Neuronal stem cell (in vitro differentiated cells): ENCODE data around the gene CXCL1.

ENCODE experiments used
- DNase-seq: peaks from one replicate; pipeline ENCODE4 v3.0.0-alpha.2; 2013; ENCODE audit warnings: low spot score
- H2AFZ ChIP-seq: one replicate; pipeline ENCODE4 v1.6.1; 2013; ENCODE audit warnings: mild to moderate bottlenecking, low read length, inconsistent platforms
- H2AK5ac ChIP-seq: 2 replicates; pipeline ENCODE4 v1.6.1; 2013; ENCODE audit warnings: low read depth, mild to moderate bottlenecking, inconsistent platforms, low read length, moderate library complexity, mixed read lengths
- H2BK120ac ChIP-seq: 2 replicates; pipeline ENCODE4 v1.6.1; 2013; ENCODE audit warnings: low read depth, mild to moderate bottlenecking, inconsistent platforms, low read length, moderate library complexity, mixed read lengths
- H2BK12ac ChIP-seq: one replicate; pipeline ENCODE4 v1.6.1; 2013; ENCODE audit warnings: low read length, inconsistent platforms
- H2BK15ac ChIP-seq: 2 replicates; pipeline ENCODE4 v1.6.1; 2013; ENCODE audit warnings: mild to moderate bottlenecking, low read length, inconsistent platforms, mixed read lengths
- H2BK5ac ChIP-seq: one replicate; pipeline ENCODE4 v1.6.1; 2013; ENCODE audit warnings: inconsistent platforms, mild to moderate bottlenecking, low read length, moderate library complexity
- H3K14ac ChIP-seq: one replicate; pipeline ENCODE4 v1.6.1; 2013; ENCODE audit warnings: low read length, inconsistent platforms
- H3K18ac ChIP-seq: 2 replicates; pipeline ENCODE4 v1.6.1; 2013; ENCODE audit warnings: low read length, inconsistent platforms
- H3K23ac ChIP-seq: 2 replicates; pipeline ENCODE4 v1.6.1; 2013; ENCODE audit warnings: low read depth, mild to moderate bottlenecking, mixed read lengths, low read length, inconsistent platforms; ENCODE audit not compliant: poor library complexity
- H3K27ac ChIP-seq: replicated peaks from 3 replicates; pipeline ENCODE4 v1.5.1; 2013; ENCODE audit warnings: low read length, inconsistent platforms
- H3K27me3 ChIP-seq, 3 experiments: 2 replicates each; pipeline ENCODE4 v1.6.1; 2013; ENCODE audit warnings: low read length in 3 of 3, mild to moderate bottlenecking in 2 of 3, inconsistent platforms in 1 of 3, low read depth in 1 of 3, mixed read lengths in 1 of 3, moderate library complexity in 1 of 3; ENCODE audit not compliant: control insufficient read depth in 3 of 3, insufficient read depth in 3 of 3
- H3K36me3 ChIP-seq, 2 donors: replicated peaks in 1 of 2; 2 replicates each; pipeline ENCODE4 v1.6.1; 2013; ENCODE audit warnings: low read length in 2 of 2; ENCODE audit not compliant: control insufficient read depth in 2 of 2, insufficient read depth in 2 of 2
- H3K4ac ChIP-seq: 2 replicates; pipeline ENCODE4 v1.6.1; 2013; ENCODE audit warnings: inconsistent platforms, mild to moderate bottlenecking, low read length, moderate library complexity
- H3K4me1 ChIP-seq, 2 donors: 1 replicate in 1 of 2; 2 replicates in 1 of 2; pipeline ENCODE4 v1.6.1; 2013; ENCODE audit warnings: low read length in 2 of 2, low read depth in 1 of 2; ENCODE audit not compliant: control insufficient read depth in 2 of 2, insufficient read depth in 1 of 2
- H3K4me2 ChIP-seq: one replicate; pipeline ENCODE4 v1.6.1; 2013; ENCODE audit warnings: mild to moderate bottlenecking, low read length, inconsistent platforms; ENCODE audit not compliant: insufficient read depth, poor library complexity, severe bottlenecking
- H3K4me3 ChIP-seq, 2 donors: 2 replicates each; pipeline ENCODE4 v1.5.1; 2013; ENCODE audit warnings: low read length in 2 of 2, mild to moderate bottlenecking in 2 of 2, inconsistent platforms in 1 of 2, moderate library complexity in 1 of 2
- H3K79me1 ChIP-seq: one replicate; pipeline ENCODE4 v1.6.1; 2013; ENCODE audit warnings: low read depth, mild to moderate bottlenecking, inconsistent platforms, low read length, moderate library complexity
- H3K9ac ChIP-seq: one replicate; pipeline ENCODE4 v1.6.1; 2013; ENCODE audit warnings: mild to moderate bottlenecking, low read depth, low read length, inconsistent platforms; ENCODE audit not compliant: poor library complexity
- H3K9me3 ChIP-seq, 2 donors: replicated peaks in 1 of 2; 2 replicates each; pipeline versions ENCODE3 to v1.6.1; 2013; ENCODE audit warnings: low read length in 2 of 2, mild to moderate bottlenecking in 2 of 2, inconsistent platforms in 1 of 2, low read depth in 1 of 2, mixed read lengths in 1 of 2, moderate library complexity in 1 of 2; ENCODE audit not compliant: control insufficient read depth in 2 of 2, insufficient read depth in 1 of 2
- H4K8ac ChIP-seq: one replicate; pipeline ENCODE4 v1.6.1; 2013; ENCODE audit warnings: low read depth, mild to moderate bottlenecking, inconsistent platforms, low read length, moderate library complexity
- H4K91ac ChIP-seq: one replicate; pipeline ENCODE4 v1.6.1; 2013; ENCODE audit warnings: low read length, low read depth, mild to moderate bottlenecking, inconsistent platforms; ENCODE audit not compliant: poor library complexity
- WGBS, 2 donors: extraction: QIAGEN DNeasy Blood & Tissue Kit; methylation state at CpG; one replicate each; pipeline ENCODE4 v1.1.7; 2013; ENCODE audit warnings: missing lambda C conversion rate in 2 of 2, mixed read lengths in 1 of 2; ENCODE audit not compliant: insufficient read length in 2 of 2, insufficient replicate concordance in 1 of 2; ENCODE audit errors: extremely low coverage in 2 of 2; 5-methylcytosine and 5-hydroxymethylcytosine counted together

The CXCL1 gene

GRCh38 chr4:73870768-73871167 lies 1.6 kb downstream of the CXCL1 start:
- Histone ChIP-seq H2AK5ac (no peak overlapping the region), H4K8ac (no peak overlapping the region), H3K4me1 (no peaks in the 10 kb centered on the region), H3K14ac (no peak overlapping the region), H2BK5ac (no peak overlapping the region), H2AFZ (no peak overlapping the region), H3K23ac (no peak overlapping the region), H3K27me3 (peaks cover 0 to 21% (median 21%) of the 10 kb centered on the region in 3 experiments), H3K4ac (no peak overlapping the region), H3K4me2 (no peak overlapping the region), H3K79me1 (no peaks in the 10 kb centered on the region), H3K9ac (no peak overlapping the region), H4K91ac (no peak overlapping the region), H3K18ac (no peak overlapping the region), H3K27ac (no peak overlapping the region), H3K9me3 (no peaks in the 10 kb centered on the region), H2BK120ac (no peak overlapping the region), H3K36me3 (no peaks in the 10 kb centered on the region), H2BK12ac (no peak overlapping the region), H2BK15ac (no peak overlapping the region), H3K4me3 (no peak overlapping the region)
- no peak for DNase-seq
- WGBS, 2 donors: no CpG with 5 or more reads among the region's 1 CpG

- H3K27ac ChIP-seq: no peak overlapping the region
- H3K4me1 ChIP-seq: no peaks in the 10 kb centered on the region
- H3K9ac ChIP-seq: no peak overlapping the region
- no peak overlapping the region for H4K91ac ChIP-seq
- H3K4me2 ChIP-seq: no peak overlapping the region
- peaks cover 0 to 21% (median 21%) of the 10 kb centered on the region in 3 experiments for H3K27me3 ChIP-seq
- H2BK12ac ChIP-seq: no peak overlapping the region
- no peak for DNase-seq
- H3K23ac ChIP-seq: no peak overlapping the region
- no peak overlapping the region for H3K18ac ChIP-seq
- H2BK15ac ChIP-seq: no peak overlapping the region
- H3K4me3 ChIP-seq: no peak overlapping the region
- no peak overlapping the region for H2BK5ac ChIP-seq
- no peak overlapping the region for H2AK5ac ChIP-seq
- no peaks in the 10 kb centered on the region for H3K79me1 ChIP-seq
- no peaks in the 10 kb centered on the region for H3K36me3 ChIP-seq
- no peak overlapping the region for H3K14ac ChIP-seq
- WGBS, 2 donors: no CpG with 5 or more reads among the region's 6 CpGs
- H2AFZ ChIP-seq: no peak overlapping the region
- H3K9me3 ChIP-seq: no peaks in the 10 kb centered on the region
- no peak overlapping the region for H3K4ac ChIP-seq
- no peak overlapping the region for H4K8ac ChIP-seq
- H2BK120ac ChIP-seq: no peak overlapping the region
These were observed 2.5 kb downstream of the CXCL1 start for GRCh38 chr4:73871511-73872310.

DNA sequence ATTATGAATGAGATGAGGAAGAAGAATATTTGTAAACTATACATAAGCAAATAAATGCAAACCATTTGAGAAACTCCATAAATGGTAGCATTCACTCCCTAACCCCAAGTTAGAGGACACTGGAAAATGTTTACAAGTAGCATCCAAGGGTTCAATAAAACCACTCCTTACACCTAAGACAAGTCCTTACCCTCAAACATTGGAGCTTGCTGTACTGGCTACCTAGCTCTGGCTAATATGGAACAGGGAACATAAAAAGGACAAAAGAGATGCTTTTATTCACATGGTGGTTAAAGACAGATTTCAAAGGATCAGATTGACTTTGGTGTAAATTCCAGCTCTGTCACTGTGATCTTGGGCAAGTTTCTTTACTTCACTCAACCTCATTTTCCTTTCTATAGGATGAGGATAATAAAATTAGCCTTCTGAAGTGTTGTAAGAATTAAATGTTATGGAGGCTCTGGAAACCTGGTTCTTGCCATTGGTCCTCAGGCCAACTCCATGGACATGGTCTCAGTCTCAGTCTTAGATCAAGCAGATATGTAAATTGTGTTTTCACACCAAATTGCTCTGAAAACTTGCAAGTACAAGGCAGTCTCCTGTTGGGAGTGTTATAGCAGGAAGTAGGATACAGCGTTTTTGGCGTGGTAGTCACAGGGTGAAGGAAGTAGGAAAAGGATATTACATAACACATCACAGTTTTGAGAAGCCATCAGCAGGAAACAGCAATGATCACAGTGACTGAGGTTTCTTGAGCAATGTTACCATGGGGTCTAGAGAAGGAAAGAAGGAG lies 3.3 kb downstream of the CXCL1 start:
- no peaks in the 10 kb centered on the region for H3K4me1 ChIP-seq
- no peak overlapping the region for H2AK5ac ChIP-seq
- WGBS, 2 donors: no CpG with 5 or more reads among the region's 2 CpGs
- no peak overlapping the region for H3K4me3 ChIP-seq
- H2AFZ ChIP-seq: no peak overlapping the region
- H2BK12ac ChIP-seq: no peak overlapping the region
- no peak overlapping the region for H3K4me2 ChIP-seq
- no peak overlapping the region for H3K18ac ChIP-seq
- H3K4ac ChIP-seq: no peak overlapping the region
- no peak overlapping the region for H2BK120ac ChIP-seq
- no peak for DNase-seq
- H3K27ac ChIP-seq: no peak overlapping the region
- H3K9me3 ChIP-seq: no peaks in the 10 kb centered on the region
- peaks cover 0 to 21% (median 21%) of the 10 kb centered on the region in 3 experiments for H3K27me3 ChIP-seq
- H4K8ac ChIP-seq: no peak overlapping the region
- no peaks in the 10 kb centered on the region for H3K36me3 ChIP-seq
- H2BK15ac ChIP-seq: no peak overlapping the region
- no peak overlapping the region for H3K9ac ChIP-seq
- H3K79me1 ChIP-seq: no peaks in the 10 kb centered on the region
- H3K14ac ChIP-seq: no peak overlapping the region
- H2BK5ac ChIP-seq: no peak overlapping the region
- H3K23ac ChIP-seq: no peak overlapping the region
- no peak overlapping the region for H4K91ac ChIP-seq

DNA sequence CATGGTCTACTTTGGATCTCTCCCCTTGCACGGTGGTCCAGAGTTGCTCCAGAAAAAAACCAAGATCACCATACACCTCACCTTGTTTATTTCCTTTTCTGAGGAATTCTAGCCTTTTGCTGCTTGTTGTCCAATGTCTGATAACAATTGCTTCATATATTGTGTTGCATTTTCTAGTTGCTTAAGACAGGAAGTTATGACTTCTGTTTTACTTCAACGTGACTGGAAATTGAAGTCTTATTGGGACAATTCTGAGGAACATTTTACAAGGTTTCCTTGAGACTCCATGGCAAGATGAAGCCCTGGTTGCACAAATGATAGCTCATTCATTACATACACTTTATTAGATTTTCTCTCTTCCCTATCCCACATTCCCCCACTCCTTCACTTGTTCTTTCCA lies 5.2 kb downstream of the CXCL1 start:
- WGBS, 2 donors: no CpG with 5 or more reads among the region's 2 CpGs
- H2BK12ac ChIP-seq: no peak overlapping the region
- no peak overlapping the region for H3K4ac ChIP-seq
- H3K14ac ChIP-seq: no peak overlapping the region
- H2AK5ac ChIP-seq: no peak overlapping the region
- no peak overlapping the region for H2BK15ac ChIP-seq
- H3K4me2 ChIP-seq: no peak overlapping the region
- no peak overlapping the region for H2BK120ac ChIP-seq
- no peak overlapping the region for H2AFZ ChIP-seq
- H4K8ac ChIP-seq: no peak overlapping the region
- no peaks in the 10 kb centered on the region for H3K36me3 ChIP-seq
- peaks cover 0 to 14% (median 10%) of the 10 kb centered on the region in 3 experiments for H3K27me3 ChIP-seq
- H2BK5ac ChIP-seq: no peak overlapping the region
- no peaks in the 10 kb centered on the region for H3K9me3 ChIP-seq
- H3K9ac ChIP-seq: no peak overlapping the region
- no peak overlapping the region for H4K91ac ChIP-seq
- DNase-seq: no peak
- H3K18ac ChIP-seq: no peak overlapping the region
- H3K27ac ChIP-seq: no peak overlapping the region
- no peaks in the 10 kb centered on the region for H3K4me1 ChIP-seq
- H3K4me3 ChIP-seq: no peak overlapping the region
- no peaks in the 10 kb centered on the region for H3K79me1 ChIP-seq
- no peak overlapping the region for H3K23ac ChIP-seq
